GM10847 (cell line): ENCODE data around the gene CHRNA4.

Source experiments
- POLR2A ChIP-seq: IDR thresholded peaks from 2 replicates; pipeline ENCODE4 v1.6.1; 2011; ENCODE audit not compliant: insufficient read length; ENCODE audit errors: extremely low read depth

Gene CHRNA4

GRCh38 chr20:63318391-63319163, 42.6 kb downstream of the CHRNA4 start:
- no peak for TF ChIP-seq POLR2A

GRCh38 chr20:63317601-63318291, 43.4 kb downstream of the CHRNA4 start:
- no peak for TF ChIP-seq POLR2A

- no peak for TF ChIP-seq POLR2A
Measured at GRCh38 chr20:63317061-63317460, 44.1 kb downstream of the CHRNA4 start.

- no peak for TF ChIP-seq POLR2A
Measured at GRCh38 chr20:63316502-63316921, 44.6 kb downstream of the CHRNA4 start.

- TF ChIP-seq POLR2A: no peak
Measured at GRCh38 chr20:63315731-63316491, 45.2 kb downstream of the CHRNA4 start.

- TF ChIP-seq POLR2A: no peak
Measured at GRCh38 chr20:63315240-63315689, 45.9 kb downstream of the CHRNA4 start.

- no peak for TF ChIP-seq POLR2A
Measured at GRCh38 chr20:63314566-63315239, 46.4 kb downstream of the CHRNA4 start.

GRCh38 chr20:63314015-63314471, 47.1 kb downstream of the CHRNA4 start:
- no peak for TF ChIP-seq POLR2A

- TF ChIP-seq POLR2A: no peak
Measured at GRCh38 chr20:63313349-63314014, 47.7 kb downstream of the CHRNA4 start.

GRCh38 chr20:63312690-63313348, 48.3 kb downstream of the CHRNA4 start:
- TF ChIP-seq POLR2A: no peak

GRCh38 chr20:63312273-63312672, 48.9 kb downstream of the CHRNA4 start:
- no peak for TF ChIP-seq POLR2A

- TF ChIP-seq POLR2A: no peak
Measured at GRCh38 chr20:63311833-63312243, 49.3 kb downstream of the CHRNA4 start.

GRCh38 chr20:63311186-63311832, 49.8 kb downstream of the CHRNA4 start:
- TF ChIP-seq POLR2A: no peak
